ENCODE results near the gene CPZ. TPM values are rescaled to one million over a fixed set of nuclear protein-coding genes. Genes with fewer than 3 reads are reported as not detected.

Gene CPZ
- total RNA-seq, 1 experiment from 2014 or later, result 26.9 TPM

DNA sequence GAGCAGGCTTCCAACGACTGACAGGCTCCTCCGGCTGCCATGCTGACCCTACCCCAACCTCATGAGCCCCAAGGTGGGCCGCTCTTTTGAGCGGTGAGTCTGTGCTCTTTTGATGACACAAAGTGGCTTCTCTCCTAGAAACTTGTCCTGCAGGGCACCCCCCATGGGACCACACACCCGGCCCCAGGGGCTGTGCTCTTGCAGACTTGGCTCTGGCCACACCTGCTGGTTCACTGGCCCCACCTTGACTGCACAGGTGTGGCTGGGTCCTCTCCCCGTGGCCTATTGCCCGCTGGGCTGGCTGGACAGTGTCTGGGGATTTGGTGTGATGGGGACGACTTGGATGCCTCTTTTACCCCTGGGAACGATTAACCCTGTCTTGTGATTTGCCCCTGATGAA lies 1.5 kb upstream of the CPZ start:
- Mint-ChIP-seq H3K27me3 (ENCODE audit: low read depth) (no peaks in the 10 kb centered on the region; the same call in 1 of the 2 replicates), H3K27ac (no peak overlapping the region), H3K36me3 (no peaks in the 10 kb centered on the region), H3K9me3 (no peaks in the 10 kb centered on the region), H3K4me1 (peaks cover 32% of the 10 kb centered on the region), H3K4me3 (no peak overlapping the region)
- POLR2A ChIA-PET, result no interaction called here
- TF ChIP-seq ELF4 (CRISPR knock-in tag; IDR thresholded peaks at IDR 0.05; ENCODE audit: low read depth) (no peak), JUN (CRISPR knock-in tag; IDR thresholded peaks at IDR 0.05) (no peak)
- ATAC-seq (no peak), DNase-seq (ENCODE audit: low spot score) (no peak)
- CTCF ChIA-PET, result interaction anchor here (1.7 to 3.2 kb wide), 2 partner anchors 11 to 16 kb away, joined by 9 to 23 read pairs; partner anchors contain the start of gene GPR78

DNA sequence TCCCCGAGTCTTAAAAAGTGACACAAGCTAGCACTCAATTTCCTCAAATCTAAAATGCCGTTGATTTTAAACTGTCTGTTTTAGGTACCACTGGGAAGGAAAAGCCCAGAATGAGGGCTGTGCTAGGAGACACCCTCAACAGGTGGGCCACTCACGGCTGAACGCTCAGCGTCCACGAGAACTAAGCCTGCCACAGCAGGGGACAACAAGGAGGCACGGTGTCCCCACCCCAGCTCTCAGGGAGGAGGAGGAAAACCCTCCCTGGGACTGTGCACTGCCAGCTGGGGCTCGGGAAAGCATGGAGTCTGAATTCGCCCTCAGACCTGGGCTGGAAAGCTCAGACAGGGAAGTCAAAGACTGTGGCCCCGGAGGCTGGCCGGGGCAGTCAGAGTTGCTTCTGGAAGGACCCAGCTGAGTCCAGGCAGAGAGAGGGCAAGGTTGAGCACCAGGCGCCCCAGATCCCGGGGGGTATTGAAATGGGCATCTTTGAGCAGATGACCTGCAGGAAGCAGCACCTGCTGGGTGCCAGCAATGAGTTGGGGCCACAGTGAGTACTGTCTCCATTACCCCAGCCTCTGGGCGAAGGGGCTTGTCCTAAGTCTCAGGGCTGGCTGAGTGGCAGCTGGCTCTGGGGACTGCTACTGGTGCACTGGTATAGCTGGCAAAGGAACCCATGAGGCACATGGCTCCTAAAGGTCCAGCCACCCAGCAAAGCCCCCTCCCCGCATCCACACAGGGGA lies 769 bp upstream of the CPZ start:
- H3K4me3 Mint-ChIP-seq, result peak overlapping the region; percentile 51
- peaks cover 27% of the 10 kb centered on the region for H3K4me1 Mint-ChIP-seq
- DNase-seq (ENCODE audit: low spot score), result no peak
- ChIA-PET CTCF (interaction anchor here (0.7 to 4.1 kb wide), 12 partner anchors 9 to 163 kb away, joined by 3 to 26 read pairs (median 8); partner anchors contain the start of gene GPR78), POLR2A (interaction anchor here (1.1 kb wide), 1 partner anchor 44 kb away, joined by 5 read pairs; no protein-coding TSS in a partner anchor)
- no peak overlapping the region for H3K27ac Mint-ChIP-seq
- TF ChIP-seq ZNF532 (CRISPR knock-in tag; IDR thresholded peaks at IDR 0.05; ENCODE audit: borderline replicate concordance), result no peak
- TF ChIP-seq IRF2 (CRISPR knock-in tag; IDR thresholded peaks at IDR 0.05; ENCODE audit: borderline replicate concordance, low read depth), result no peak
- TF ChIP-seq NR3C1 (CRISPR knock-in tag; conservative IDR thresholded peaks at IDR 0.05; ENCODE audit: low read depth), result no peak
- no peak for TF ChIP-seq NFYB (CRISPR knock-in tag; conservative IDR thresholded peaks at IDR 0.05; ENCODE audit: low read depth)
- no peak for TF ChIP-seq USF2 (CRISPR knock-in tag; IDR thresholded peaks at IDR 0.05)
- TF ChIP-seq, protein P1, sequence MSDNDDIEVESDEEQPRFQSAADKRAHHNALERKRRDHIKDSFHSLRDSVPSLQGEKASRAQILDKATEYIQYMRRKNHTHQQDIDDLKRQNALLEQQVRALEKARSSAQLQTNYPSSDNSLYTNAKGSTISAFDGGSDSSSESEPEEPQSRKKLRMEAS (CRISPR knock-in tag; IDR thresholded peaks at IDR 0.05), result no peak
- TF ChIP-seq ATF2 (CRISPR knock-in tag; IDR thresholded peaks at IDR 0.05; ENCODE audit: borderline replicate concordance, low read depth), result no peak
- no peak for TF ChIP-seq ZNF396 (CRISPR knock-in tag; IDR thresholded peaks at IDR 0.05; ENCODE audit: borderline replicate concordance)
- TF ChIP-seq MYBL2 (CRISPR knock-in tag; IDR thresholded peaks at IDR 0.05), result no peak
- no peak for TF ChIP-seq SOX15 (CRISPR knock-in tag; IDR thresholded peaks at IDR 0.05)
- TF ChIP-seq TCF7 (CRISPR knock-in tag; IDR thresholded peaks at IDR 0.05; ENCODE audit: low read depth), result no peak
- no peak for TF ChIP-seq NFATC4 (CRISPR knock-in tag; IDR thresholded peaks at IDR 0.05)
- no peak for TF ChIP-seq FOXJ3 (CRISPR knock-in tag; IDR thresholded peaks at IDR 0.05; ENCODE audit: borderline replicate concordance)
- TF ChIP-seq NFE2L1 (CRISPR knock-in tag; IDR thresholded peaks at IDR 0.05), result no peak
- TF ChIP-seq ZMAT4 (CRISPR knock-in tag; IDR thresholded peaks at IDR 0.05), result no peak
- no peak for TF ChIP-seq ETV6 (CRISPR knock-in tag; IDR thresholded peaks at IDR 0.05)
- no peak for TF ChIP-seq ZBTB21 (CRISPR knock-in tag; IDR thresholded peaks at IDR 0.05; ENCODE audit: borderline replicate concordance)
- TF ChIP-seq, protein P2, sequence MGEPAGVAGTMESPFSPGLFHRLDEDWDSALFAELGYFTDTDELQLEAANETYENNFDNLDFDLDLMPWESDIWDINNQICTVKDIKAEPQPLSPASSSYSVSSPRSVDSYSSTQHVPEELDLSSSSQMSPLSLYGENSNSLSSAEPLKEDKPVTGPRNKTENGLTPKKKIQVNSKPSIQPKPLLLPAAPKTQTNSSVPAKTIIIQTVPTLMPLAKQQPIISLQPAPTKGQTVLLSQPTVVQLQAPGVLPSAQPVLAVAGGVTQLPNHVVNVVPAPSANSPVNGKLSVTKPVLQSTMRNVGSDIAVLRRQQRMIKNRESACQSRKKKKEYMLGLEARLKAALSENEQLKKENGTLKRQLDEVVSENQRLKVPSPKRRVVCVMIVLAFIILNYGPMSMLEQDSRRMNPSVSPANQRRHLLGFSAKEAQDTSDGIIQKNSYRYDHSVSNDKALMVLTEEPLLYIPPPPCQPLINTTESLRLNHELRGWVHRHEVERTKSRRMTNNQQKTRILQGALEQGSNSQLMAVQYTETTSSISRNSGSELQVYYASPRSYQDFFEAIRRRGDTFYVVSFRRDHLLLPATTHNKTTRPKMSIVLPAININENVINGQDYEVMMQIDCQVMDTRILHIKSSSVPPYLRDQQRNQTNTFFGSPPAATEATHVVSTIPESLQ (CRISPR knock-in tag; IDR thresholded peaks at IDR 0.05), result no peak
- TF ChIP-seq, protein P3, sequence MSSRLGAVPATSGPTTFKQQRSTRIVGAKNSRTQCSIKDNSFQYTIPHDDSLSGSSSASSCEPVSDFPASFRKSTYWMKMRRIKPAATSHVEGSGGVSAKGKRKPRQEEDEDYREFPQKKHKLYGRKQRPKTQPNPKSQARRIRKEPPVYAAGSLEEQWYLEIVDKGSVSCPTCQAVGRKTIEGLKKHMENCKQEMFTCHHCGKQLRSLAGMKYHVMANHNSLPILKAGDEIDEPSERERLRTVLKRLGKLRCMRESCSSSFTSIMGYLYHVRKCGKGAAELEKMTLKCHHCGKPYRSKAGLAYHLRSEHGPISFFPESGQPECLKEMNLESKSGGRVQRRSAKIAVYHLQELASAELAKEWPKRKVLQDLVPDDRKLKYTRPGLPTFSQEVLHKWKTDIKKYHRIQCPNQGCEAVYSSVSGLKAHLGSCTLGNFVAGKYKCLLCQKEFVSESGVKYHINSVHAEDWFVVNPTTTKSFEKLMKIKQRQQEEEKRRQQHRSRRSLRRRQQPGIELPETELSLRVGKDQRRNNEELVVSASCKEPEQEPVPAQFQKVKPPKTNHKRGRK (CRISPR knock-in tag; IDR thresholded peaks at IDR 0.05; ENCODE audit: borderline replicate concordance), result no peak
- no peak for TF ChIP-seq CREB1 (CRISPR knock-in tag; IDR thresholded peaks at IDR 0.05)
- H3K27me3 Mint-ChIP-seq (ENCODE audit: low read depth), result no peaks in the 10 kb centered on the region; the same call in 1 of the 2 replicates
- peak; percentile 17 for ATAC-seq
- H3K36me3 Mint-ChIP-seq, result no peaks in the 10 kb centered on the region
- H3K9me3 Mint-ChIP-seq, result no peaks in the 10 kb centered on the region
